ENCODE data around the gene MORF4L2.
"Not testable (repeated sequence)": the region's sequence is repeated elsewhere in the genome, so short reads cannot be mapped to it uniquely, and the experiment has no call there.

DNA sequence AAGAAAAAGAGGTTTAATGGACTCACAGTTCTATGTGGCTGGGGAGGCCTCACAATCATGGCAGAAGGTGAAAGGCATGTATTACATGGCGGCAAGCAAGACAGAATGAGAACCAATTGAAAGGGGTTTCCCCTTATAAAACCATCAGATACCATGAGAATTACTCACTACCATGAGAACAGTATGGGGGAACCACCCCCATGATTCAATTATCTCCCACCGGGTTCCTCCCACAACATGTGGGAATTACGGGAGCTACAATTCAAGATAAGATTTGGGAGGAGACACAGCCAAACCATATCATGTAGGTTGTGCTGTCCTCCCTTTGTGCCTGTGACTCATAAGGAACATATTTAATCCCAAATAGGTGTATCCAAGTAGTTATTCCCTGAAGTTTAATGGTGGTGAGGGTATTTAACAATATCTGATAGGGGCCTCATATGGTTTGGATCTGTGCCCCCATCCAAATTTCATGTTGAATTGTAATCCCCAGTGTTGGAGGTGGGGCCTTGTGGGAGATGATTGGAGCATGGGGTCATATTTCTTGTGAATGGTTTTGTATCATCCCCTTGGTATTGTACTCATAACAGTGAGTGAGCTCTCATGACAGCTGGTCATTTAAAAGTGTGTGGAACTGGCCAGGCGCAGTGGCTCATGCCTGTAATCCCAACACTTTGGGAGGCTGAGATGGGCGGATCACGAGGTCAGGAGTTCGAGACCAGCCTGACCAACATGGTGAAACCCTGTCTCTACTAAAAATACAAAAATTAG lies 31.1 kb downstream of the MORF4L2 start:
- TF ChIP-seq, protein P1, sequence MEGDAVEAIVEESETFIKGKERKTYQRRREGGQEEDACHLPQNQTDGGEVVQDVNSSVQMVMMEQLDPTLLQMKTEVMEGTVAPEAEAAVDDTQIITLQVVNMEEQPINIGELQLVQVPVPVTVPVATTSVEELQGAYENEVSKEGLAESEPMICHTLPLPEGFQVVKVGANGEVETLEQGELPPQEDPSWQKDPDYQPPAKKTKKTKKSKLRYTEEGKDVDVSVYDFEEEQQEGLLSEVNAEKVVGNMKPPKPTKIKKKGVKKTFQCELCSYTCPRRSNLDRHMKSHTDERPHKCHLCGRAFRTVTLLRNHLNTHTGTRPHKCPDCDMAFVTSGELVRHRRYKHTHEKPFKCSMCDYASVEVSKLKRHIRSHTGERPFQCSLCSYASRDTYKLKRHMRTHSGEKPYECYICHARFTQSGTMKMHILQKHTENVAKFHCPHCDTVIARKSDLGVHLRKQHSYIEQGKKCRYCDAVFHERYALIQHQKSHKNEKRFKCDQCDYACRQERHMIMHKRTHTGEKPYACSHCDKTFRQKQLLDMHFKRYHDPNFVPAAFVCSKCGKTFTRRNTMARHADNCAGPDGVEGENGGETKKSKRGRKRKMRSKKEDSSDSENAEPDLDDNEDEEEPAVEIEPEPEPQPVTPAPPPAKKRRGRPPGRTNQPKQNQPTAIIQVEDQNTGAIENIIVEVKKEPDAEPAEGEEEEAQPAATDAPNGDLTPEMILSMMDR (IDR thresholded peaks at IDR 0.05; ENCODE audit: borderline replicate concordance, extremely low read depth, low read length, poor library complexity, severe bottlenecking): not testable (repeated sequence)
- TF ChIP-seq EZH2 (IDR thresholded peaks at IDR 0.05; ENCODE audit: borderline replicate concordance, low read depth, low read length, severe bottlenecking): not testable (repeated sequence)

All from DND-41 (cell line).